Measurements from ENCODE around the gene SRP72. TPM values are rescaled to one million over a fixed set of nuclear protein-coding genes. Genes with fewer than 3 reads are reported as not detected.
"Not testable (repeated sequence)": the region's sequence is repeated elsewhere in the genome, so short reads cannot be mapped to it uniquely, and the experiment has no call there.

The SRP72 gene
- total and polyA plus RNA-seq, 7 experiments from 2014 or later: 98.4 to 174 (median 114) TPM

DNA sequence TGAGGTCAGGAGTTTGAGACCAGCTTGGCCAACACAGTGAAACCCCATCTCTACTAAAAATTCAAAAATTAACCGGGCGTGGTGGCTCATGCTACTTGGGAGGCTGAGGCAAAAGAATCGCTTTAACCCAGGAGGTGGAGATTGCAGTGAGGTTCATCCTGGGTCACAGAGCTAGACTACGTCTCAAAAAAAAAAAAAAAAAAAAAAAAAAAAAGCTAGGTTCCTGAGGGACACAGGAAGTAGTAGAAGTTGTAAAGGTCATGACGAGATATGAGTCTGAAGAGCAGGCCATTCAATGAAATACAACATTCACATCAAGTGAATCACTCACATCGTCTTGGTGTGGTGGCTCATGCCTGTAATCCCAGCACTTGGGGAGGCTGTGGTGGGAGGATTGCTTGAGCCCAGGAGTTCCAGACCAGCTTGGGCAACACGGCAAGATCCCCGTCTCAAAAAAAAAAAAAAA lies 1.1 kb upstream of the SRP72 start:
- intact Hi-C loops (cut with micrococcal nuclease): loop anchor here (2.0 to 10.0 kb wide), 7 partner anchors 78 to 1072 kb away; partner anchors contain the start of genes EXOC1 (in 2 of the 2) and TMEM165 (in 1 of the 2)

GRCh38 chr4:56466910-56467283 lies 520 bp upstream of the SRP72 start:
- ChIA-PET POLR2A (interaction anchor here (0.7 to 2.3 kb wide), 6 partner anchors 9 to 518 kb away, joined by 3 to 35 read pairs (median 5); partner anchors contain the start of genes AASDH, CEP135, PAICS and PPAT), CTCF (interaction anchor here (0.6 to 1.2 kb wide), 4 partner anchors 30 to 370 kb away, joined by 3 to 5 read pairs (median 3); partner anchors contain the start of gene PAICS)
- intact Hi-C loops (cut with micrococcal nuclease): loop anchor here (1.0 to 10.0 kb wide), 15 partner anchors 31 to 1072 kb away; partner anchors contain the start of genes AASDH (in 2 of the 2), CEP135 (in 2 of the 2), EXOC1 (in 2 of the 2) and NOA1 (in 2 of the 2)
- H3K27ac ChIP-seq (ENCODE audit: low read depth, low read length): peak overlapping the region; percentile 90
- DNase-seq (peak in 1 of 9 donors; percentile 2), ATAC-seq (no peak)
- peak overlapping the region; percentile 93 to 100 (median 96) for H3K4me3 Mint-ChIP-seq
- peaks cover 25 to 29% of the 10 kb centered on the region in 2 donors for H3K4me1 ChIP-seq (ENCODE audit: control insufficient read depth in 2 of 2, insufficient read depth in 2 of 2, low read length in 2 of 2)
- no peaks in the 10 kb centered on the region for H3K27me3 ChIP-seq (ENCODE audit: control insufficient read depth in 2 of 2, insufficient read depth in 2 of 2, low read length in 2 of 2)
- peaks cover 48 to 72% (median 62%) of the 10 kb centered on the region in 7 donors for H3K4me1 Mint-ChIP-seq
- H3K9me3 ChIP-seq (ENCODE audit: control insufficient read depth in 2 of 3, low read length in 3 of 3): no peaks in the 10 kb centered on the region
- peaks cover 0 to 23% (median 0%) of the 10 kb centered on the region in 3 experiments for H3K36me3 ChIP-seq (ENCODE audit: control insufficient read depth in 2 of 3, insufficient read depth in 3 of 3, low read length in 3 of 3)
- no peaks in the 10 kb centered on the region for H3K9me3 Mint-ChIP-seq
- H3K4me3 ChIP-seq (ENCODE audit: low read length): peak overlapping the region; percentile 98
- H3K27ac Mint-ChIP-seq: peak overlapping the region; percentile 94 to 99 (median 96)
- H3K27me3 Mint-ChIP-seq: no peaks in the 10 kb centered on the region
- H3K36me3 Mint-ChIP-seq: peaks cover 6 to 16% (median 12%) of the 10 kb centered on the region in 5 donors

More for the DNA sequence above, 1.1 kb upstream of the SRP72 start:
- ChIA-PET CTCF (interaction anchor here (1.0 to 1.2 kb wide), 3 partner anchors 30 to 370 kb away, joined by 3 to 5 read pairs (median 3); partner anchors contain the start of gene PAICS), POLR2A (interaction anchor here (0.6 to 2.3 kb wide), 8 partner anchors 8 to 518 kb away, joined by 3 to 35 read pairs (median 4); partner anchors contain the start of genes AASDH, CEP135, PAICS and PPAT)
- not testable (repeated sequence) for ATAC-seq; H3K9me3 ChIP-seq (ENCODE audit: control insufficient read depth in 2 of 3, low read length in 3 of 3); H3K9me3 Mint-ChIP-seq; H3K27me3 Mint-ChIP-seq; H3K27me3 ChIP-seq (ENCODE audit: control insufficient read depth in 2 of 2, insufficient read depth in 2 of 2, low read length in 2 of 2)
- Histone ChIP-seq H3K4me1 (ENCODE audit: control insufficient read depth in 2 of 2, insufficient read depth in 2 of 2, low read length in 2 of 2) (peaks cover 25 to 29% of the 10 kb centered on the region in 2 donors), H3K36me3 (ENCODE audit: control insufficient read depth in 2 of 3, insufficient read depth in 3 of 3, low read length in 3 of 3) (peaks cover 0 to 19% (median 0%) of the 10 kb centered on the region in 3 experiments), H3K4me3 (ENCODE audit: low read length) (peak overlapping the region; percentile 98), H3K27ac (ENCODE audit: low read depth, low read length) (peak overlapping the region; percentile 90)
- Mint-ChIP-seq H3K4me3 (peak overlapping the region; percentile 93 to 100 (median 96)), H3K36me3 (peaks cover 7 to 15% (median 9%) of the 10 kb centered on the region in 5 donors), H3K4me1 (peaks cover 48 to 71% (median 62%) of the 10 kb centered on the region in 7 donors), H3K27ac (peak overlapping the region; percentile 94 to 99 (median 96))
- peak in 3 of 9 donors; percentile 1 to 31 (median 2) for DNase-seq

DNA sequence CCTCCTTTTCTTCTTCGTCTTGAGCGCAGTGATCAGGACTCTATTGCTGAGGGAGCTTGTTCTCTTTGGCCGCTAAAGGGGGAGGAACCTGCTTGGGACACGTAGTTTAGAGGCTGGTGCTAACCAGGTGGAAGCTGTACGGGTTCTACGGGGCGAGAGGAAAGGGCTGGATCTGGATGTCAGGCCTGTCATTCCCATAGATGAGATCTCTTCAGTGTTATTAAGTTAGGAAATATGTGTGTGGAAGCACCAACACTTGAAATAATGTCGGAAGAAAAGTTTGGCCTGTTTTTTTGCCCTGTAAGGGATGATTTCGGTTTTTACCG lies 643 bp downstream of the SRP72 start:
- H3K4me3 Mint-ChIP-seq: peak overlapping the region; percentile 93 to 100 (median 96)

GRCh38 chr4:56469489-56470210 lies 2.2 kb downstream of the SRP72 start:
- no peaks in the 10 kb centered on the region for H3K9me3 Mint-ChIP-seq
- peaks cover 39 to 58% (median 53%) of the 10 kb centered on the region in 7 donors for H3K4me1 Mint-ChIP-seq
- ChIA-PET POLR2A (interaction anchor here (0.9 to 3.4 kb wide), 2 partner anchors 33 to 83 kb away, joined by 3 to 56 read pairs; partner anchors contain the start of genes AASDH, PAICS and PPAT), CTCF (interaction anchor here (0.7 to 0.8 kb wide), 2 partner anchors 45 to 329 kb away, joined by 3 to 4 read pairs; no protein-coding TSS in a partner anchor)
- H3K36me3 Mint-ChIP-seq: peaks cover 0 to 24% (median 22%) of the 10 kb centered on the region in 5 donors
- intact Hi-C loops (cut with micrococcal nuclease): loop anchor here (2.0 to 10.0 kb wide), 4 partner anchors 13 to 1075 kb away; partner anchors contain the start of genes EXOC1 (in 1 of the 2) and TMEM165 (in 1 of the 2)
- Histone ChIP-seq H3K9me3 (ENCODE audit: control insufficient read depth in 2 of 3, low read length in 3 of 3) (no peaks in the 10 kb centered on the region), H3K27me3 (ENCODE audit: control insufficient read depth in 2 of 2, insufficient read depth in 2 of 2, low read length in 2 of 2) (no peaks in the 10 kb centered on the region), H3K36me3 (ENCODE audit: control insufficient read depth in 2 of 3, insufficient read depth in 3 of 3, low read length in 3 of 3) (peaks cover 7 to 38% (median 9%) of the 10 kb centered on the region in 3 experiments), H3K4me3 (ENCODE audit: low read length) (peak overlapping the region; percentile 11), H3K27ac (ENCODE audit: low read depth, low read length) (no peak overlapping the region), H3K4me1 (ENCODE audit: control insufficient read depth in 2 of 2, insufficient read depth in 2 of 2, low read length in 2 of 2) (peaks cover 25 to 29% of the 10 kb centered on the region in 2 donors)
- H3K4me3 Mint-ChIP-seq: peak overlapping the region; percentile 41 to 100 (median 86)
- no peak for ATAC-seq
- H3K27me3 Mint-ChIP-seq: no peaks in the 10 kb centered on the region
- DNase-seq: no peak
- peak overlapping the region in 6 of 9 donors; percentile 24 to 94 (median 80) for H3K27ac Mint-ChIP-seq

More for the DNA sequence above, 643 bp downstream of the SRP72 start:
- intact Hi-C loops (cut with micrococcal nuclease): loop anchor here (1.0 to 10.0 kb wide), 6 partner anchors 15 to 1073 kb away; partner anchors contain the start of genes ARL9 (in 1 of the 2), EXOC1 (in 1 of the 2) and TMEM165 (in 1 of the 2)
- CTCF ChIA-PET: interaction anchor here (0.6 to 1.1 kb wide), 2 partner anchors 76 to 80 kb away, joined by 3 read pairs; partner anchors contain the start of gene AASDH
- Histone ChIP-seq H3K4me1 (ENCODE audit: control insufficient read depth in 2 of 2, insufficient read depth in 2 of 2, low read length in 2 of 2) (peaks cover 25 to 29% of the 10 kb centered on the region in 2 donors), H3K9me3 (ENCODE audit: control insufficient read depth in 2 of 3, low read length in 3 of 3) (no peaks in the 10 kb centered on the region), H3K27me3 (ENCODE audit: control insufficient read depth in 2 of 2, insufficient read depth in 2 of 2, low read length in 2 of 2) (no peaks in the 10 kb centered on the region), H3K27ac (ENCODE audit: low read depth, low read length) (peak overlapping the region; percentile 90), H3K36me3 (ENCODE audit: control insufficient read depth in 2 of 3, insufficient read depth in 3 of 3, low read length in 3 of 3) (peaks cover 0 to 25% (median 3%) of the 10 kb centered on the region in 3 experiments), H3K4me3 (ENCODE audit: low read length) (peak overlapping the region; percentile 98)
- H3K27me3 Mint-ChIP-seq: no peaks in the 10 kb centered on the region
- POLR2A ChIA-PET: interaction anchor here (0.5 to 3.4 kb wide), 8 partner anchors 9 to 81 kb away, joined by 3 to 56 read pairs (median 4); partner anchors contain the start of genes AASDH, PAICS and PPAT
- no peaks in the 10 kb centered on the region for H3K9me3 Mint-ChIP-seq
- peak overlapping the region; percentile 90 to 99 (median 96) for H3K27ac Mint-ChIP-seq
- peaks cover 0 to 21% (median 12%) of the 10 kb centered on the region in 5 donors for H3K36me3 Mint-ChIP-seq
- peak; percentile 42 for ATAC-seq
- peaks cover 46 to 68% (median 62%) of the 10 kb centered on the region in 7 donors for H3K4me1 Mint-ChIP-seq
- DNase-seq: peak in 1 of 9 donors; percentile 30

- Histone ChIP-seq H3K9me3 (ENCODE audit: control insufficient read depth in 2 of 3, low read length in 3 of 3) (no peaks in the 10 kb centered on the region), H3K27ac (ENCODE audit: low read depth, low read length) (no peak overlapping the region), H3K27me3 (ENCODE audit: control insufficient read depth in 2 of 2, insufficient read depth in 2 of 2, low read length in 2 of 2) (no peaks in the 10 kb centered on the region), H3K4me3 (ENCODE audit: low read length) (no peak overlapping the region), H3K4me1 (ENCODE audit: control insufficient read depth in 2 of 2, insufficient read depth in 2 of 2, low read length in 2 of 2) (no peaks in the 10 kb centered on the region), H3K36me3 (ENCODE audit: control insufficient read depth in 2 of 3, insufficient read depth in 3 of 3, low read length in 3 of 3) (peaks cover 10 to 89% (median 30%) of the 10 kb centered on the region in 3 experiments)
- CTCF ChIA-PET: no interaction called here
- Mint-ChIP-seq H3K4me1 (peaks cover 0 to 7% (median 6%) of the 10 kb centered on the region in 7 donors), H3K27me3 (no peaks in the 10 kb centered on the region), H3K36me3 (peaks cover 13 to 58% (median 33%) of the 10 kb centered on the region in 5 donors), H3K27ac (no peak overlapping the region), H3K4me3 (no peak overlapping the region), H3K9me3 (no peaks in the 10 kb centered on the region)
- POLR2A ChIA-PET: no interaction called here
- DNase-seq (no peak), ATAC-seq (no peak)
- intact Hi-C loops (cut with micrococcal nuclease): no loop called here
Observed at GRCh38 chr4:56475917-56476316, 8.5 kb downstream of the SRP72 start.

DNA sequence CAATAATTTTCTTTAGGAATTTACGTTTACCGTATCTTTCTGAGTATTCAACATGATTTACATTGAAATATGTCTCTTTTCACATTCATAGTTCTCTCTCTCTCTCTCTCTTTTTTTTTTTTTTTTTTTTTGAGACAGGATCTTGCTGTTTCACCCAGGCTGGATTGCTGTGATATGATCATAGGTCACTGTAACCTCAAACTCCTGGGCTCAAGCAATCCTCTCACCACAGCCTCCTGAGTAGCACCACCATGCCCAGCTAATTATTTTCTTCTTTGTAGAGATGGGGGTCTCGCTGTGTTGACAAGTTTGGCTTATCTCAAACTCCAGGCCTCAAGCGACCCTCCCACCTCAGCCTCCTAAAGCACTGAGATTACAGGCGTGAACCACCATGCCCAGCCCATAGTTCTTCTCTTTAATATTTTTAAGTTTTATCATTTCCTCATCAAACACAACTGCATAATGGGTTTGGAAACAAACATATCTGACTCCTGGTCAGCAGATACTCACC lies 9.8 kb downstream of the SRP72 start:
- intact Hi-C loops (cut with micrococcal nuclease): no loop called here
- POLR2A ChIA-PET: no interaction called here
- Mint-ChIP-seq H3K27ac (peak overlapping the region in 1 of 9 donors; percentile 59), H3K9me3 (no peaks in the 10 kb centered on the region), H3K36me3 (peaks cover 13 to 52% (median 29%) of the 10 kb centered on the region in 5 donors), H3K4me3 (no peak overlapping the region), H3K27me3 (no peaks in the 10 kb centered on the region), H3K4me1 (peaks cover 0 to 7% (median 0%) of the 10 kb centered on the region in 7 donors)
- ATAC-seq (no peak), DNase-seq (no peak)
- Histone ChIP-seq H3K27me3 (ENCODE audit: control insufficient read depth in 2 of 2, insufficient read depth in 2 of 2, low read length in 2 of 2) (no peaks in the 10 kb centered on the region), H3K4me1 (ENCODE audit: control insufficient read depth in 2 of 2, insufficient read depth in 2 of 2, low read length in 2 of 2) (no peaks in the 10 kb centered on the region), H3K36me3 (ENCODE audit: control insufficient read depth in 2 of 3, insufficient read depth in 3 of 3, low read length in 3 of 3) (peaks cover 10 to 77% (median 30%) of the 10 kb centered on the region in 3 experiments), H3K4me3 (ENCODE audit: low read length) (no peak overlapping the region), H3K9me3 (ENCODE audit: control insufficient read depth in 2 of 3, low read length in 3 of 3) (no peaks in the 10 kb centered on the region), H3K27ac (ENCODE audit: low read depth, low read length) (no peak overlapping the region)
- CTCF ChIA-PET: no interaction called here

Data from naive thymus-derived CD4-positive, alpha-beta T cell (primary cell).